B cell (primary cell): ENCODE data around the gene EXOC7. TPM values are rescaled to one million over a fixed set of nuclear protein-coding genes. Genes with fewer than 3 reads are reported as not detected.

Source experiments
- ATAC-seq: fragments of 200-7000 bp; cut with Tn5 transposase; one replicate; pipeline ENCODE4 v1.10.0; 2021; ENCODE audit warnings: low read depth, mild to moderate bottlenecking, moderate number of reproducible peaks, moderate library complexity
- CTCF ChIA-PET: fragments of 350-600 bp; sonication (Branson Sonifier 250); formaldehyde crosslinking; loops from one replicate; lab custom pipeline; 2021; ENCODE audit warnings: antibody characterized with exemption, inconsistent platforms; lab: Charles Lee
- POLR2A ChIA-PET: fragments of 350-600 bp; sonication (Branson Sonifier 250); formaldehyde crosslinking; loops from one replicate; lab custom pipeline; 2021; ENCODE audit warnings: antibody characterized with exemption; lab: Charles Lee
- DNase-seq: peaks from one replicate; pipeline ENCODE4 v3.0.0; 2013
- H2AFZ ChIP-seq: 2 replicates; pipeline ENCODE4 v1.6.1; 2012; ENCODE audit warnings: mild to moderate bottlenecking, low read depth, low read length; ENCODE audit not compliant: insufficient read depth, poor library complexity, severe bottlenecking
- H3K27ac ChIP-seq, 2 donors: 1 replicate in 1 of 2; 2 replicates in 1 of 2; pipeline ENCODE4 v1.5.1; 2012 to 2013; ENCODE audit warnings: low read length in 2 of 2, mild to moderate bottlenecking in 2 of 2, moderate library complexity in 1 of 2
- H3K27me3 ChIP-seq, 4 experiments: fragments of 200-600 bp in 1 of 4; sonication (generic) in 1 of 4; replicated peaks in 1 of 4; 1 replicate in 2 of 4; 2 replicates in 2 of 4; pipeline versions ENCODE4 v1.6.1 to v1.7.0; 2013 to 2016; ENCODE audit warnings: low read length in 3 of 4, mild to moderate bottlenecking in 2 of 4, mixed read lengths in 1 of 4, moderate library complexity in 1 of 4; ENCODE audit not compliant: insufficient read depth in 4 of 4, control insufficient read depth in 3 of 4; ENCODE audit errors: control extremely low read depth in 1 of 4
- H3K36me3 ChIP-seq, 2 experiments: replicated peaks in 1 of 2; 1 replicate in 1 of 2; 2 replicates in 1 of 2; pipeline versions ENCODE4 v1.6.1 to v1.7.1; 2013; ENCODE audit warnings: low read length in 1 of 2; ENCODE audit not compliant: insufficient read depth in 2 of 2, control insufficient read depth in 1 of 2; ENCODE audit errors: control extremely low read depth in 1 of 2, extremely low read depth in 1 of 2
- H3K4me1 ChIP-seq, 2 donors: fragments of 200-600 bp in 1 of 2; sonication (generic) in 1 of 2; 1 replicate in 1 of 2; 2 replicates in 1 of 2; pipeline versions ENCODE4 v1.5.1 to v1.6.1; 2013 to 2017; ENCODE audit warnings: low read length in 2 of 2; ENCODE audit not compliant: control insufficient read depth in 2 of 2, insufficient read depth in 2 of 2
- H3K4me2 ChIP-seq: replicated peaks from 2 replicates; pipeline ENCODE3; 2012; ENCODE audit warnings: mild to moderate bottlenecking, low read depth, low read length; ENCODE audit not compliant: poor library complexity, severe bottlenecking
- H3K4me3 ChIP-seq, 5 experiments: fragments of 200-600 bp in 1 of 5; sonication (generic) in 1 of 5; 1 replicate in 3 of 5; 2 replicates in 2 of 5; pipeline versions ENCODE4 v1.5.1 to v1.7.0; 2011 to 2016; ENCODE audit warnings: low read length in 4 of 5, mild to moderate bottlenecking in 4 of 5, low read depth in 2 of 5, control low read depth in 1 of 5, moderate library complexity in 1 of 5; ENCODE audit not compliant: insufficient read depth in 1 of 5; ENCODE audit errors: control extremely low read depth in 1 of 5, extremely low read depth in 1 of 5
- H3K79me2 ChIP-seq: fragments of 200-600 bp; sonication (generic); one replicate; pipeline ENCODE4 v1.6.0; 2016; ENCODE audit warnings: low read length; ENCODE audit not compliant: control insufficient read depth, insufficient read depth
- H3K9ac ChIP-seq: fragments of 200-600 bp; sonication (generic); 2 replicates; pipeline ENCODE4 v1.6.1; 2017; ENCODE audit warnings: mild to moderate bottlenecking, low read length, moderate library complexity
- H3K9me3 ChIP-seq, 3 donors: one replicate each; pipeline versions ENCODE4 v1.6.1 to v1.7.1; 2013; ENCODE audit warnings: low read length in 2 of 3; ENCODE audit not compliant: control insufficient read depth in 2 of 3, insufficient read depth in 1 of 3; ENCODE audit errors: control extremely low read depth in 1 of 3
- H4K20me1 ChIP-seq: 2 replicates; pipeline ENCODE4 v1.6.0; 2012; ENCODE audit warnings: mild to moderate bottlenecking, low read length; ENCODE audit not compliant: insufficient read depth, control insufficient read depth, poor library complexity, severe bottlenecking
- H3K27ac Mint-ChIP-seq: one replicate; pipeline ENCODE4 v1.8.0; 2021; ENCODE audit warnings: mixed read lengths
- H3K27me3 Mint-ChIP-seq: one replicate; pipeline ENCODE4 v1.8.0; 2021; ENCODE audit warnings: mixed read lengths
- H3K4me1 Mint-ChIP-seq: one replicate; pipeline ENCODE4 v1.8.0; 2021; ENCODE audit warnings: mixed read lengths
- H3K4me3 Mint-ChIP-seq: one replicate; pipeline ENCODE4 v1.8.0; 2021; ENCODE audit warnings: mixed read lengths
- H3K9me3 Mint-ChIP-seq: one replicate; pipeline ENCODE4 v1.8.0; 2022; ENCODE audit warnings: mixed read lengths; ENCODE audit not compliant: insufficient read depth
- EZH2 ChIP-seq: IDR thresholded peaks from 2 replicates; pipeline ENCODE4 v1.6.1; 2012; ENCODE audit warnings: borderline replicate concordance, low read depth, mild to moderate bottlenecking, moderate library complexity, low read length; ENCODE audit not compliant: insufficient read depth, poor library complexity, severe bottlenecking
- WGBS: methylation state at CpG from one replicate; pipeline ENCODE4 v1.1.5; 2013; ENCODE audit warnings: missing lambda C conversion rate; ENCODE audit not compliant: insufficient coverage; 5-methylcytosine and 5-hydroxymethylcytosine counted together
- intact Hi-C: fragments of 100-400 bp; cut with micrococcal nuclease; formaldehyde crosslinking; loops from one replicate; pipeline ENCODE4 v1.10.0; 2022
- polyA plus RNA-seq: library from polyadenylated mRNA; depleted of rRNA; stranded (reverse); fragments of >200 nt; gene quantifications from 2 replicates; pipeline ENCODE4 v1.2.3, GENCODE V29; 2012
- total RNA-seq, 2 donors: library from RNA; stranded (reverse); fragments of 120-200 nt in 1 of 2; gene quantifications; 1 replicate in 1 of 2; 2 replicates in 1 of 2; pipeline versions ENCODE4 v1.2.3 to v1.2.4, GENCODE V29; 2013 to 2022
- TF ChIP-seq, protein P1 (sequence below): fragments of 200-600 bp; IDR thresholded peaks from one replicate; pipeline ENCODE4 v1.8.0; 2022; ENCODE audit warnings: antibody characterized with exemption, mild to moderate bottlenecking

The EXOC7 gene
- total and polyA plus RNA-seq, 2 donors (not counting 1 experiment from before 2014, with no cell fraction given), result 105 to 194 TPM

DNA sequence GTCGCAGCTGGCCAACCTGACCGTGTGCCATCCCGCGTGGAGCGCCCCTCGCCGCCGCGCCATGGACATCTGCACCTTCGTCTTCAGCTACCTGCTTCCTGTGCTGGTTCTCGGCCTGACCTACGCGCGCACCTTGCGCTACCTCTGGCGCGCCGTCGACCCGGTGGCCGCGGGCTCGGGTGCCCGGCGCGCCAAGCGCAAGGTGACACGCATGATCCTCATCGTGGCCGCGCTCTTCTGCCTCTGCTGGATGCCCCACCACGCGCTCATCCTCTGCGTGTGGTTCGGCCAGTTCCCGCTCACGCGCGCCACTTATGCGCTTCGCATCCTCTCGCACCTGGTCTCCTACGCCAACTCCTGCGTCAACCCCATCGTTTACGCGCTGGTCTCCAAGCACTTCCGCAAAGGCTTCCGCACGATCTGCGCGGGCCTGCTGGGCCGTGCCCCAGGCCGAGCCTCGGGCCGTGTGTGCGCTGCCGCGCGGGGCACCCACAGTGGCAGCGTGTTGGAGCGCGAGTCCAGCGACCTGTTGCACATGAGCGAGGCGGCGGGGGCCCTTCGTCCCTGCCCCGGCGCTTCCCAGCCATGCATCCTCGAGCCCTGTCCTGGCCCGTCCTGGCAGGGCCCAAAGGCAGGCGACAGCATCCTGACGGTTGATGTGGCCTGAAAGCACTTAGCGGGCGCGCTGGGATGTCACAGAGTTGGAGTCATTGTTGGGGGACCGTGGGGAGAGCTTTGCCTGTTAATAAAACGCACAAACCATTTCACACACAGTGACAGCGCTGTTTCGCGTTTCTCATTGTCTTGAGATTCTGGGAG lies 26.6 kb downstream of the EXOC7 start:
- peak overlapping the region; percentile 90 for H3K27ac Mint-ChIP-seq
- intact Hi-C loops, result no loop called here
- Histone ChIP-seq H3K79me2 (peaks cover 13% of the 10 kb centered on the region), H2AFZ (no peak overlapping the region), H4K20me1 (no peaks in the 10 kb centered on the region), H3K27me3 (peaks cover 0 to 64% (median 44%) of the 10 kb centered on the region in 4 experiments), H3K4me2 (peak overlapping the region; percentile 63), H3K9ac (peak overlapping the region; percentile 51), H3K9me3 (peaks cover 0 to 21% (median 0%) of the 10 kb centered on the region in 3 donors), H3K36me3 (no peaks in the 10 kb centered on the region), H3K4me3 (peak overlapping the region in 4 of 5 experiments; percentile 17 to 29 (median 24)), H3K4me1 (peaks cover 52 to 57% of the 10 kb centered on the region in 2 donors), H3K27ac (no peak overlapping the region)
- H3K4me3 Mint-ChIP-seq, result peak overlapping the region; percentile 85
- DNase-seq (peak; percentile 89), ATAC-seq (no peak)
- ChIA-PET POLR2A (interaction anchor here (0.6 kb wide), 1 partner anchor 641 kb away, joined by 5 read pairs; no protein-coding TSS in a partner anchor), CTCF (interaction anchor here (0.9 kb wide), 1 partner anchor 202 kb away, joined by 3 read pairs; no protein-coding TSS in a partner anchor)
- peaks cover 31% of the 10 kb centered on the region for H3K27me3 Mint-ChIP-seq
- H3K9me3 Mint-ChIP-seq, result no peaks in the 10 kb centered on the region
- TF ChIP-seq, protein P1, sequence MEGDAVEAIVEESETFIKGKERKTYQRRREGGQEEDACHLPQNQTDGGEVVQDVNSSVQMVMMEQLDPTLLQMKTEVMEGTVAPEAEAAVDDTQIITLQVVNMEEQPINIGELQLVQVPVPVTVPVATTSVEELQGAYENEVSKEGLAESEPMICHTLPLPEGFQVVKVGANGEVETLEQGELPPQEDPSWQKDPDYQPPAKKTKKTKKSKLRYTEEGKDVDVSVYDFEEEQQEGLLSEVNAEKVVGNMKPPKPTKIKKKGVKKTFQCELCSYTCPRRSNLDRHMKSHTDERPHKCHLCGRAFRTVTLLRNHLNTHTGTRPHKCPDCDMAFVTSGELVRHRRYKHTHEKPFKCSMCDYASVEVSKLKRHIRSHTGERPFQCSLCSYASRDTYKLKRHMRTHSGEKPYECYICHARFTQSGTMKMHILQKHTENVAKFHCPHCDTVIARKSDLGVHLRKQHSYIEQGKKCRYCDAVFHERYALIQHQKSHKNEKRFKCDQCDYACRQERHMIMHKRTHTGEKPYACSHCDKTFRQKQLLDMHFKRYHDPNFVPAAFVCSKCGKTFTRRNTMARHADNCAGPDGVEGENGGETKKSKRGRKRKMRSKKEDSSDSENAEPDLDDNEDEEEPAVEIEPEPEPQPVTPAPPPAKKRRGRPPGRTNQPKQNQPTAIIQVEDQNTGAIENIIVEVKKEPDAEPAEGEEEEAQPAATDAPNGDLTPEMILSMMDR, result no peak
- no peak for TF ChIP-seq EZH2
- 10% methylated on average over 81 of the region's 82 CpGs for WGBS
- peaks cover 54% of the 10 kb centered on the region for H3K4me1 Mint-ChIP-seq
